Natural killer cell (primary cell): ENCODE measurements around the gene SMG6. TPM values are rescaled to one million over a fixed set of nuclear protein-coding genes. Genes with fewer than 3 reads are reported as not detected.

Source experiments
- ATAC-seq, 3 donors: fragments of 150-1000 bp in 2 of 3; fragments of 200-7000 bp in 1 of 3; cut with Tn5 transposase; 1 replicate in 1 of 3; 2 replicates in 2 of 3; pipeline ENCODE4 v1.10.0; 2021; ENCODE audit warnings: mild to moderate bottlenecking in 2 of 3, moderate library complexity in 2 of 3
- DNase-seq, 2 donors: peaks; one replicate each; pipeline versions ENCODE4 v3.0.0 to v3.0.0-alpha.2; 2013 to 2021; ENCODE audit warnings: mixed read lengths in 1 of 2
- H3K27ac ChIP-seq: one replicate; pipeline ENCODE4 v1.5.1; 2013; ENCODE audit warnings: mild to moderate bottlenecking, low read length
- H3K27me3 ChIP-seq: one replicate; pipeline ENCODE4 v1.6.1; 2013; ENCODE audit warnings: low read length; ENCODE audit not compliant: control insufficient read depth, insufficient read depth
- H3K36me3 ChIP-seq: one replicate; pipeline ENCODE4 v1.6.1; 2013; ENCODE audit warnings: low read length; ENCODE audit not compliant: control insufficient read depth, insufficient read depth
- H3K4me1 ChIP-seq: one replicate; pipeline ENCODE4 v1.6.1; 2013; ENCODE audit warnings: low read length; ENCODE audit not compliant: control insufficient read depth, insufficient read depth
- H3K4me3 ChIP-seq: one replicate; pipeline ENCODE4 v1.5.1; 2013; ENCODE audit warnings: low read length
- H3K9me3 ChIP-seq: one replicate; pipeline ENCODE4 v1.6.1; 2013; ENCODE audit warnings: low read length; ENCODE audit not compliant: control insufficient read depth, insufficient read depth
- H3K27ac Mint-ChIP-seq, 2 donors: one replicate each; pipeline ENCODE4 v1.8.0; 2022; ENCODE audit warnings: mild to moderate bottlenecking in 2 of 2, mixed read lengths in 2 of 2, moderate library complexity in 1 of 2
- H3K27me3 Mint-ChIP-seq, 2 donors: one replicate each; pipeline ENCODE4 v1.8.0; 2022; ENCODE audit warnings: low read depth in 2 of 2, mixed read lengths in 2 of 2
- H3K36me3 Mint-ChIP-seq: one replicate; pipeline ENCODE4 v1.8.0; 2022; ENCODE audit warnings: mixed read lengths
- H3K4me1 Mint-ChIP-seq, 2 donors: one replicate each; pipeline ENCODE4 v1.8.0; 2022; ENCODE audit warnings: mixed read lengths in 2 of 2
- H3K4me3 Mint-ChIP-seq: one replicate; pipeline ENCODE4 v1.8.0; 2022; ENCODE audit warnings: mild to moderate bottlenecking, moderate library complexity, mixed read lengths
- H3K9me3 Mint-ChIP-seq, 2 donors: one replicate each; pipeline ENCODE4 v1.8.0; 2022; ENCODE audit warnings: mixed read lengths in 2 of 2
- WGBS: methylation state at CpG from one replicate; pipeline ENCODE4 v1.1.7; 2013; ENCODE audit warnings: missing lambda C conversion rate; ENCODE audit not compliant: insufficient coverage; 5-methylcytosine and 5-hydroxymethylcytosine counted together
- intact Hi-C: fragments of 100-400 bp; cut with micrococcal nuclease; formaldehyde crosslinking; loops from one replicate; pipeline ENCODE4 v1.14.2; 2022
- total RNA-seq, 4 donors: library from RNA; stranded (reverse); fragments of 120-200 nt in 1 of 4; gene quantifications; one replicate each; pipeline versions ENCODE4 v1.2.3 to v1.2.4, GENCODE V29; 2013 to 2022
- TF ChIP-seq, protein P1 (sequence below): fragments of 200-600 bp; IDR thresholded peaks from one replicate; pipeline ENCODE4 v1.8.0; 2022; ENCODE audit warnings: antibody characterized with exemption

The SMG6 gene
- total RNA-seq, 3 donors from 2014 or later (not counting 1 experiment from before 2014, with no cell fraction given), result 41.6 to 49.4 (median 48.2) TPM

- TF ChIP-seq, protein P1, sequence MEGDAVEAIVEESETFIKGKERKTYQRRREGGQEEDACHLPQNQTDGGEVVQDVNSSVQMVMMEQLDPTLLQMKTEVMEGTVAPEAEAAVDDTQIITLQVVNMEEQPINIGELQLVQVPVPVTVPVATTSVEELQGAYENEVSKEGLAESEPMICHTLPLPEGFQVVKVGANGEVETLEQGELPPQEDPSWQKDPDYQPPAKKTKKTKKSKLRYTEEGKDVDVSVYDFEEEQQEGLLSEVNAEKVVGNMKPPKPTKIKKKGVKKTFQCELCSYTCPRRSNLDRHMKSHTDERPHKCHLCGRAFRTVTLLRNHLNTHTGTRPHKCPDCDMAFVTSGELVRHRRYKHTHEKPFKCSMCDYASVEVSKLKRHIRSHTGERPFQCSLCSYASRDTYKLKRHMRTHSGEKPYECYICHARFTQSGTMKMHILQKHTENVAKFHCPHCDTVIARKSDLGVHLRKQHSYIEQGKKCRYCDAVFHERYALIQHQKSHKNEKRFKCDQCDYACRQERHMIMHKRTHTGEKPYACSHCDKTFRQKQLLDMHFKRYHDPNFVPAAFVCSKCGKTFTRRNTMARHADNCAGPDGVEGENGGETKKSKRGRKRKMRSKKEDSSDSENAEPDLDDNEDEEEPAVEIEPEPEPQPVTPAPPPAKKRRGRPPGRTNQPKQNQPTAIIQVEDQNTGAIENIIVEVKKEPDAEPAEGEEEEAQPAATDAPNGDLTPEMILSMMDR, result no peak
- H3K4me3 Mint-ChIP-seq, result no peak overlapping the region
- Histone ChIP-seq H3K27me3 (no peaks in the 10 kb centered on the region), H3K27ac (no peak overlapping the region), H3K4me3 (no peak overlapping the region), H3K36me3 (peaks cover 2% of the 10 kb centered on the region), H3K4me1 (no peaks in the 10 kb centered on the region), H3K9me3 (no peaks in the 10 kb centered on the region)
- H3K27me3 Mint-ChIP-seq, result no peaks in the 10 kb centered on the region
- no peaks in the 10 kb centered on the region for H3K36me3 Mint-ChIP-seq
- H3K4me1 Mint-ChIP-seq, result peaks cover 0 to 5% of the 10 kb centered on the region in 2 donors
- H3K9me3 Mint-ChIP-seq, result no peaks in the 10 kb centered on the region
- H3K27ac Mint-ChIP-seq, result no peak overlapping the region
- intact Hi-C loops, result no loop called here
- 95% methylated on average over 5 of the region's 5 CpGs for WGBS
- DNase-seq, result no peak
- ATAC-seq, result no peak
Measured at GRCh38 chr17:2111691-2112090, 191.9 kb downstream of the SMG6 start.

DNA sequence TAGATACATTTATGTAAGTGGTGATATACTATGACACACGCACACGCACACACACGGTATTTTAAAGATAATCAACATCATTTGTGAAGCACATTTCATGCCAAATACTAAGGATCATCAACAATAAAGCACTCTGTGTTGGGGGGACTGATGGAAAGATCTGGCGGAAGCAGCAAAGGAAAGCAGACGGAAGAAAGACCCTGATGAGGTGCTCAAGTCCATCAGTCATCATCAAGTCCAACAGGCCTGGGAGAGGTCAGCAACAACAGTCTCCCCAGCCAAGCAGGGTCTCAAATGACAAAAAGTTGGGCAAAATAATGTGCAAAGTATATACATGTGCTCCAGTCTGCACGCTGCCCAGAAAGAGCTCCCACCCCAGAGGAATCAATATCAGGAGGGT is 193.1 kb downstream of the SMG6 start:
- intact Hi-C loops, result no loop called here
- Histone ChIP-seq H3K36me3 (peaks cover 2% of the 10 kb centered on the region), H3K4me3 (no peak overlapping the region), H3K27me3 (no peaks in the 10 kb centered on the region), H3K9me3 (no peaks in the 10 kb centered on the region), H3K27ac (no peak overlapping the region), H3K4me1 (no peaks in the 10 kb centered on the region)
- 100% methylated on average over 3 of the region's 6 CpGs for WGBS
- no peaks in the 10 kb centered on the region for H3K36me3 Mint-ChIP-seq
- no peak for DNase-seq
- H3K27me3 Mint-ChIP-seq, result no peaks in the 10 kb centered on the region
- H3K9me3 Mint-ChIP-seq, result no peaks in the 10 kb centered on the region
- H3K27ac Mint-ChIP-seq, result no peak overlapping the region
- H3K4me3 Mint-ChIP-seq, result no peak overlapping the region
- no peak for ATAC-seq
- TF ChIP-seq, protein P1, result no peak
- H3K4me1 Mint-ChIP-seq, result peaks cover 0 to 5% of the 10 kb centered on the region in 2 donors

GRCh38 chr17:2108170-2108569 is 195.4 kb downstream of the SMG6 start:
- TF ChIP-seq, protein P1, result no peak
- Histone ChIP-seq H3K4me3 (no peak overlapping the region), H3K9me3 (no peaks in the 10 kb centered on the region), H3K36me3 (no peaks in the 10 kb centered on the region), H3K27ac (no peak overlapping the region), H3K4me1 (no peaks in the 10 kb centered on the region), H3K27me3 (no peaks in the 10 kb centered on the region)
- Mint-ChIP-seq H3K27me3 (no peaks in the 10 kb centered on the region), H3K36me3 (no peaks in the 10 kb centered on the region), H3K9me3 (no peaks in the 10 kb centered on the region), H3K4me1 (peaks cover 0 to 5% of the 10 kb centered on the region in 2 donors), H3K27ac (no peak overlapping the region), H3K4me3 (no peak overlapping the region)
- 91% methylated on average over 8 of the region's 8 CpGs for WGBS
- intact Hi-C loops, result no loop called here
- ATAC-seq (no peak), DNase-seq (no peak)

- TF ChIP-seq, protein P1, result no peak
- H3K4me3 Mint-ChIP-seq, result no peak overlapping the region
- ATAC-seq (no peak), DNase-seq (no peak)
- Histone ChIP-seq H3K9me3 (no peaks in the 10 kb centered on the region), H3K4me3 (no peak overlapping the region), H3K27me3 (no peaks in the 10 kb centered on the region), H3K36me3 (no peaks in the 10 kb centered on the region), H3K27ac (no peak overlapping the region), H3K4me1 (no peaks in the 10 kb centered on the region)
- H3K4me1 Mint-ChIP-seq, result peaks cover 7 to 11% of the 10 kb centered on the region in 2 donors
- no peaks in the 10 kb centered on the region for H3K36me3 Mint-ChIP-seq
- 100% methylated on average over 3 of the region's 3 CpGs for WGBS
- no peaks in the 10 kb centered on the region for H3K27me3 Mint-ChIP-seq
- H3K9me3 Mint-ChIP-seq, result no peaks in the 10 kb centered on the region
- no peak overlapping the region for H3K27ac Mint-ChIP-seq
- intact Hi-C loops, result no loop called here
Measured at GRCh38 chr17:2107506-2107905, 196.1 kb downstream of the SMG6 start.
